Motor neuron (in vitro differentiated cells): ENCODE data around the gene PAPPA2. TPM values are rescaled to one million over a fixed set of nuclear protein-coding genes. Genes with fewer than 3 reads are reported as not detected.
"Not testable (repeated sequence)": the region's sequence is repeated elsewhere in the genome, so short reads cannot be mapped to it uniquely, and the experiment has no call there.

ENCODE experiments used
- ATAC-seq, 8 experiments: fragments of 200-7000 bp; cut with Tn5 transposase; replicated peaks in 6 of 8; 2 replicates each; pipeline ENCODE4 v1.8.0; 2021; ENCODE audit warnings: mild to moderate bottlenecking in 8 of 8, moderate library complexity in 8 of 8
- H3K27ac ChIP-seq, 2 donors: fragments of 250-450 bp; sonication (Bioruptor Pico); 2 replicates each; pipeline ENCODE4 v1.9.0; 2021; ENCODE audit warnings: antibody characterized with exemption in 2 of 2, mild to moderate bottlenecking in 2 of 2, moderate library complexity in 1 of 2
- H3K4me1 ChIP-seq, 2 donors: fragments of 250-450 bp; sonication (Bioruptor Pico); replicated peaks in 1 of 2; 2 replicates each; pipeline ENCODE4 v1.6.1; 2021; ENCODE audit warnings: antibody characterized with exemption in 2 of 2, mild to moderate bottlenecking in 2 of 2, moderate library complexity in 1 of 2
- H3K4me3 ChIP-seq, 5 donors: fragments of 250-450 bp; sonication (Bioruptor Pico); 2 replicates each; pipeline ENCODE4 v1.9.0; 2021; ENCODE audit warnings: antibody characterized with exemption in 5 of 5, mild to moderate bottlenecking in 5 of 5, moderate library complexity in 4 of 5
- WGBS, 10 experiments: fragments of 450-650 bp; shearing (Covaris generic); methylation state at CpG; one replicate each; pipeline ENCODE4 v1.0.0; 2022; 5-methylcytosine and 5-hydroxymethylcytosine counted together
- in situ Hi-C, 9 experiments: fragments of 400-800 bp; cut with MboI; loops; one replicate each; pipeline ENCODE4 v1.15.0; 2021; ENCODE audit warnings: low sequenced_read_pairs in 9 of 9, low pct_unique_long_range_greater_than_20kb in 2 of 9; ENCODE audit not compliant: unreplicated experiment in 9 of 9
- total RNA-seq, 8 experiments: library from RNA; unstranded; fragments of 300-600 nt; gene quantifications; 2 replicates each; pipeline versions ENCODE4 v1.2.3 to v1.2.4, GENCODE V29; 2022

PAPPA2 gene, protein sequence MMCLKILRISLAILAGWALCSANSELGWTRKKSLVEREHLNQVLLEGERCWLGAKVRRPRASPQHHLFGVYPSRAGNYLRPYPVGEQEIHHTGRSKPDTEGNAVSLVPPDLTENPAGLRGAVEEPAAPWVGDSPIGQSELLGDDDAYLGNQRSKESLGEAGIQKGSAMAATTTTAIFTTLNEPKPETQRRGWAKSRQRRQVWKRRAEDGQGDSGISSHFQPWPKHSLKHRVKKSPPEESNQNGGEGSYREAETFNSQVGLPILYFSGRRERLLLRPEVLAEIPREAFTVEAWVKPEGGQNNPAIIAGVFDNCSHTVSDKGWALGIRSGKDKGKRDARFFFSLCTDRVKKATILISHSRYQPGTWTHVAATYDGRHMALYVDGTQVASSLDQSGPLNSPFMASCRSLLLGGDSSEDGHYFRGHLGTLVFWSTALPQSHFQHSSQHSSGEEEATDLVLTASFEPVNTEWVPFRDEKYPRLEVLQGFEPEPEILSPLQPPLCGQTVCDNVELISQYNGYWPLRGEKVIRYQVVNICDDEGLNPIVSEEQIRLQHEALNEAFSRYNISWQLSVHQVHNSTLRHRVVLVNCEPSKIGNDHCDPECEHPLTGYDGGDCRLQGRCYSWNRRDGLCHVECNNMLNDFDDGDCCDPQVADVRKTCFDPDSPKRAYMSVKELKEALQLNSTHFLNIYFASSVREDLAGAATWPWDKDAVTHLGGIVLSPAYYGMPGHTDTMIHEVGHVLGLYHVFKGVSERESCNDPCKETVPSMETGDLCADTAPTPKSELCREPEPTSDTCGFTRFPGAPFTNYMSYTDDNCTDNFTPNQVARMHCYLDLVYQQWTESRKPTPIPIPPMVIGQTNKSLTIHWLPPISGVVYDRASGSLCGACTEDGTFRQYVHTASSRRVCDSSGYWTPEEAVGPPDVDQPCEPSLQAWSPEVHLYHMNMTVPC (N-terminal part only)
- 10 to 100 TPM in 3 of 8 experiments, 1 to 10 TPM in 5; 1.8 to 82.0 (median 7.1) TPM for total RNA-seq

DNA sequence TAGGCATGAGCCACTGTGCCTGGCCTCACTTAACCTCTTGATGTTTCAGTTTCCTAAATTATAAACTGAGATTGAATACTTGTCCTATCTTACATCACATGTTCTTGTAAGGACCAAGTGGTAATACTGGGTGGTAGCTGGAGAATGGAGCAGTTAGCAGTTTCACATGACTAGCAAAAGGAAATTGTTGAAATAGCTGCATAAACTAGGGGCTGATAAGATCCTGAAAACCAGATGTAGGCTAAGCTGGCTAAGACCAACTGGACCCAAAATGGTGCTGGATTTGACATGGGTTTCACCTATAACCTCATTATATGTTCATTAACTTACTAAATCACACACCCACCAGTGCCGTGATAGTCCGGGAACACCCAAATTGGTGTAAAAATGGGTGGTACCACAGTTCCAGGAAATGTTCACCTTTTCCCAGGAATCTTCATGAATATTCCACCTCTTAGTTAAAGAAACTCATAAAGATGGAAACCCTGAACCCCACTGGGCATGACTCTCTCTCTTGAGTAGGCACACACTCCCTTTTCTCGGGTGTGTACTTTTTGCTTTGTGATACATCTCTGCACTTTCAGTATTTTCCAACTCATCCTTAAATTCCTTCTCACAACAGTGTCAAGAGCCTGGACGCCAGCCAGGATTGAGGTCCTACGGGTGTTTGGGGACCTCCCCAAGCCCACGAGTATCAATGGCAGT, at the start of gene PAPPA2:
Gene PAPPA2, plus strand, starts transcription at position 502 of the 705 bp plus-strand sequence. CDS start 93,148 bp downstream, outside the sequence.
- ATAC-seq: peak in 2 of 8 experiments; percentile 77 to 84
- Histone ChIP-seq H3K4me3 (no peak within 1 kb of the TSS), H3K27ac (no peak within 1 kb of the TSS), H3K4me1 (peaks cover 0 to 3% of the 10 kb centered on the region in 2 donors)
- in situ Hi-C loops: loop anchor here in 1 of 9 experiments (10.0 kb wide), 1 partner anchor 92 kb away; no protein-coding TSS in a partner anchor
- WGBS, 10 experiments: 25 to 100% (median 80%) methylated on average over 1 to 6 of the region's 6 CpGs; no CpG with 5 or more reads in 1 of the 10 experiments

DNA sequence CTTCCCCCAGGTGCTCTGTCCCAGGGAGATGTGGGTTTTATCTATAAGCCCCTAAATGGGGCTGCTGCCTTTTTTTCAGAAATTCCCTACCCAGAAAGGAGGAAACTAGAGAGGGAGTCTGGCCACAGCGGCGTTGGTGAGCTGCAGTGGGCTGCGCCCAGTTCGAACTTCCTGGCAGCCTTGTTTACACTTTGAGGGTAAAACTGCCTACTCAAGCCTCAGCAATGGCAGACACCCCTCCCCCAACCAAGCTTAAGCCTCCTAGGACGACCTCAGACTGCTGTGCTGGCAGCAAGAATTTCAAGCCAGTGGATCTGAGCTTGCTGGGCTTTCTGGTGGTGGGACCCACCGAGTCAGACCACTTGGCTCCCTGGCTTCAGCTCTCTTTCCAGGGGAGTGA, 46.2 kb upstream of the PAPPA2 start:
- peaks cover 2 to 6% of the 10 kb centered on the region in 2 donors for H3K4me1 ChIP-seq
- 0 to 96% (median 71%) methylated on average over 1 to 5 of the region's 6 CpGs; no CpG with 5 or more reads in 3 of the 10 experiments for WGBS, 10 experiments
- in situ Hi-C loops: loop anchor here in 1 of 9 experiments (25.0 kb wide), 1 partner anchor 446 kb away; no protein-coding TSS in a partner anchor
- no peak overlapping the region for H3K4me3 ChIP-seq
- no peak overlapping the region for H3K27ac ChIP-seq
- no peak for ATAC-seq

DNA sequence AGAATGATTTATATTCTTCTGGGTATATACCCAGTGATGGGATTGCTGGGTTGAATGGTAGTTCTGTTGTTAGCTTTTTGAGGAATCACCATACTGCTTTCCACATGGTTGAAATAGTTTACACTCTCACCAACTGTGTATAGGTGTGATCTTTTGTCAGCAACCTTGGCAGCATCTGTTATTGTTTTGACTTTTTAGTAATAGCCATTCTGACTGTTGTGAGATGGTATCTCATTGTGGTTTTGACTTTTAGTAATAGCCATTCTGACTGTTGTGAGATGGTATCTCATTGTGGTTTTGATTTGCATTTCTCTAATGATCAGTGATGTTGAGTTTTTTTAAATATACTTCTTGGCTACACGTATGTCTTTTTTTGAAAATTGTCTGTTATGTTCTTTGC, 43.4 kb upstream of the PAPPA2 start:
- H3K4me1 ChIP-seq, ATAC-seq, H3K4me3 ChIP-seq, H3K27ac ChIP-seq: not testable (repeated sequence)
- 0 to 100% (median 82%) methylated on average over 1 of the region's 1 CpG; no CpG with 5 or more reads in 1 of the 10 experiments for WGBS, 10 experiments
- in situ Hi-C loops: loop anchor here in 1 of 9 experiments (25.0 kb wide), 1 partner anchor 443 kb away; no protein-coding TSS in a partner anchor

DNA sequence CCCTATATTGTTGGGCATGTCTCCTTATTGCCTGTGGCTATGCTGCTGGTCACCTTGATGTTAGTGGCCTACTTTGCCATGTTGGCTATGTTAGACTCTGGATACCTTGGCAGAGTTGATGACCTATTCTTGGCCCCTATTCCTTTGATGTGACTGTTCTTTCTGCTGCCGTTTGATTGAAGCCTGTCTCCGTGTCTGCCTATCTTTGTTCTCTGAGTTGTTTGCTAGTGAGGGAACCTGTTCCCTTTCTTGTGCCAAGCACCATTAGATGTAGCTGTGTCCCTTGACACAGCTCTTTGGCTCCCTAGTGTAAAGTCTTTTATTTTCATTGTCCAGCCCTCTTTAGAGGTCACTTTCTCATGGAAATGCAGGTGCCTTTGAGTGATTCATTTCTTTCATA, 28.7 kb upstream of the PAPPA2 start:
- H3K4me1 ChIP-seq: no peaks in the 10 kb centered on the region
- 0 to 67% (median 44%) methylated on average over 2 of the region's 2 CpGs; no CpG with 5 or more reads in 2 of the 10 experiments for WGBS, 10 experiments
- peak in 2 of 8 experiments; percentile 18 to 59 for ATAC-seq
- no peak overlapping the region for H3K27ac ChIP-seq
- H3K4me3 ChIP-seq: no peak overlapping the region
- in situ Hi-C loops: no loop called here

DNA sequence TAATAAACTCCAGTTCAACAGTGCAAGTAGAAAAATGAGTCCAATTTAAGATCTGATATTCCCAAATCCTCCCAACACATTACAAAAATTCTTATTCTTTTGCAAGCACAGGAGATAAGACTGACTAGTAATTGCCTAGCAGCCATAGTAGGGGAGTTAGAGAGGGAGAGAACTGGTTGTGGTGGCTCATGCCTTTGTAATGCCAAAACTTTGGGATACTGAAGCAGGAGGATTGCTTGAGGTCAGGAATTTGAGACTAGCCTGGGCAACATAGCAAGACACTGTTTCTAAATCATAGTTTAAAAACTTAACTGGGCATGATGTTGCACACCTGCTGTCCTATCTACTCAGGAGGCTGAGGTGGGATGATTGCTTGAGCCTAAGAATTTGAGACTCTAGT, 26.7 kb upstream of the PAPPA2 start:
- Histone ChIP-seq H3K4me1 (no peaks in the 10 kb centered on the region), H3K4me3 (no peak overlapping the region), H3K27ac (no peak overlapping the region)
- in situ Hi-C loops: no loop called here
- no peak for ATAC-seq

DNA sequence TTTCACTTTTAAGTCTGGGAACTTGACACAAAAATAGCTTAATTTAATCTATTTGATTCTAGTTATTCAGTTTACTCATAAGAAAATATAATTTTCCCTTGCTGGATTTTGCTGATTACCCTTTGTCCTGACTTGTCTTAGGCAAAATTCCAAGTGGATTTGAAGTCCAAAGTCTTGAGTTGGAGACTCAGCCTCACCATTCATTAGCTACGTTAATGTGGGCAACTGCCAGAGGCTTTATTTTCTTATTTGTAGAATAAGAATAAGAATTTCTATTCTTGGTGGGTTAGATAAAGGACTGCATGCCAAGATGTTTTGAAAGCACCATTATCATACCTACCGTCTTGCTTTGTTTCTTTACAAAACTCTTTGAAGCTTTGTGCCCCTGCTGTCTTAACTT, 22.8 kb upstream of the PAPPA2 start:
- WGBS, 10 experiments: 0 to 100% (median 71%) methylated on average over 1 to 2 of the region's 2 CpGs
- Histone ChIP-seq H3K4me1 (no peaks in the 10 kb centered on the region), H3K4me3 (no peak overlapping the region), H3K27ac (no peak overlapping the region)
- in situ Hi-C loops: no loop called here
- ATAC-seq: no peak

DNA sequence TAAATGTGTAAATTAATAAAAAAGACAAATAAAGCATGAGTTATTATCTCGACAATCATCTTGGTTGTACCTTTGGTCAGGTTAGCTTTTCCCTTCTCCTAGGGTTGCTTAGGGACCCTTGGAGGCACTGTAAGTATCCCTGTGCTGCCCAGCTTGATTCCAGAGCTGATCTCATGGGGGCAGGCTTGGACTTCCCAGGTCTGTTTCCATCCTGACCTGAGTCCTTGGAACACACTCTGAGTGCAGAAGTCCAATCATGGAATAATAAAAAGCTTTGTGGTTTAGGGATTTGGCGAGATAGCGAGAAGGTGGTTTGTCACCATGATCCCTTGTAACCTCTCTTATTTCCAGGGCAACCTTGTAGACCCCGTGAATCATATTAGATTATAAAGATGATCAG, 18.7 kb upstream of the PAPPA2 start:
- WGBS, 10 experiments: 0 to 83% (median 67%) methylated on average over 1 to 4 of the region's 4 CpGs; no CpG with 5 or more reads in 1 of the 10 experiments
- H3K4me1 ChIP-seq: no peaks in the 10 kb centered on the region
- no peak overlapping the region for H3K4me3 ChIP-seq
- no peak for ATAC-seq
- no peak overlapping the region for H3K27ac ChIP-seq
- in situ Hi-C loops: no loop called here

DNA sequence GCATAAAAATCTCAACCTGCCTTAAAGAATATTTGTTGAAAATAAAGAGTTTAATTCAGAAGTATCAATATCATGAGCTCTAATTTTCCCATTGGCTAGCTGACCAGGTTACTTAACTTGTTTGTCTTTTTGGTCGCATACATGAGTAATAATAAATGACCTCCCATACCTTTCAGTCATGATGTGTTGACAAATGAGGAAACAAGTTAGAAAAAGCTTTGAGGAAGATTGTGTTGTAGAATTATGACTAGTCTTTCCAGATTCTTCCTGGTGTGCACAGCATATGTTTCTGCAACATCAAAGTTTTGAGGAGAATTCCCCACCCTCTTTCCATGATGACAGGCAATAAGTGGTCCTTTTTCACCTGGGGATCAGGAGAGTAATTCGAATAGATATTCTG, 17.6 kb upstream of the PAPPA2 start:
- no peaks in the 10 kb centered on the region for H3K4me1 ChIP-seq
- ATAC-seq: no peak
- WGBS, 10 experiments: 0 to 100% (median 67%) methylated on average over 1 to 2 of the region's 2 CpGs
- in situ Hi-C loops: no loop called here
- H3K27ac ChIP-seq: no peak overlapping the region
- H3K4me3 ChIP-seq: no peak overlapping the region

DNA sequence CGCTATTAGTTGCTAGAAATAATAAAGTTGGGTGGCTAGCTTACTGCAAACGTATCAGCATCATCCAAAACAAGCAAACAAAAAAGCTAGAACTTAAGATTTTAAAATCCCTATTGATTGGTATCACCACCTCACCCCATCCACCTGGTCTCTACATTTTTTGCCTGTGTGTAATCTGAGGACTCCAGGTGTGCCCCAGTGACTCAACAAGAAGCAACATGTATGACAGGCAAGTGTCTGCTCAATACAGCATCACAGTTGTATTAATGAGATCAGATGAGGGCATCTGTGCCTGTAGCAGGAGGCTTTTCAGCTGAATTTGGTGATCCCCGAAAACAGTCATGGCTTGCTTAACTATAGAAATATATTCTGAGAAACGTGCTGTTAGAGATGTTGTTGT, 14.6 kb upstream of the PAPPA2 start:
- Histone ChIP-seq H3K4me3 (no peak overlapping the region), H3K4me1 (no peaks in the 10 kb centered on the region), H3K27ac (no peak overlapping the region)
- in situ Hi-C loops: no loop called here
- no peak for ATAC-seq
- 6 to 83% (median 78%) methylated on average over 1 to 4 of the region's 4 CpGs for WGBS, 10 experiments

DNA sequence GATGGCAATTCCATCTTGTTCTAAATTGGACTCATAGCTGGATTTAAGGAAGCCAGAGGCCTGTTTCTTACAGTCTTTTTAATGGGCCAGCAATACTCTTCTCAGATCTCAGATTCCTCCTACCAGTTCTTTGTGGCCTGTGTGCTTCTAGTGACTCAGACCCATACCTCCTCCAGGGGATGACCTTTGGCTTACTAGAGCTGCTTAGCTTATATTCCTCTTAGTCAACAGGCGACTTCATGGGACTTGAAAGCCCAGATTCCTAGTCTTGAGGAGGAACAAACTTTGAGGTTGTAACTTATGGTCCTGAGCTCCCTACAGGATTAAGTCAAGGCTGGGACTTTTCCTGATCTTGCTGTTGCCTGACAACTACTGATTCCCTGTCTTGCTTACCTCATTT, 12.4 kb upstream of the PAPPA2 start:
- H3K4me3 ChIP-seq: no peak overlapping the region
- 0 to 89% (median 34%) methylated on average over 1 of the region's 1 CpG; no CpG with 5 or more reads in 2 of the 10 experiments for WGBS, 10 experiments
- ATAC-seq: peak in 1 of 8 experiments; percentile 36
- H3K4me1 ChIP-seq: no peaks in the 10 kb centered on the region
- in situ Hi-C loops: no loop called here
- no peak overlapping the region for H3K27ac ChIP-seq

DNA sequence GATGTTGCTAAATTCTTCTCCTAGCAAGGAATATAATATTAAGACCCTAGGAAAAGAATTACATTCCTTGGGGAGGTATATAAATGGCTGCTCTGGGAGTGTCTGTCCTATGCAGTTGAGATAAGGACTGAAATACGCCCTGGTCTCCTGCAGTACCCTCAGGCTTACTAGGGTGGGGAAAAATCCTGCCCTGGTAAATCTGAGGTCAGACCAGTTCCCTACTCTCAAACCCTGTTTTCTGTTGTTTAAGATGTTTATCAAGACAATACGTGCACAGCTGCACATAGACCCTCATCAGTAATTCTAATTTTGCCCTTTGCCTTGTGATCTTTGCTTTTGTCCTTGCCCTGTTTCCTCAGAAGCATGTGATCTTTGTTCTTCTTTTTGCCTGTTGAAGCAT, 11.2 kb upstream of the PAPPA2 start:
- H3K4me3 ChIP-seq, H3K27ac ChIP-seq, in situ Hi-C loops, H3K4me1 ChIP-seq, ATAC-seq: not testable (repeated sequence)
- WGBS, 10 experiments: 41 to 100% (median 81%) methylated on average over 1 to 2 of the region's 2 CpGs; no CpG with 5 or more reads in 2 of the 10 experiments

DNA sequence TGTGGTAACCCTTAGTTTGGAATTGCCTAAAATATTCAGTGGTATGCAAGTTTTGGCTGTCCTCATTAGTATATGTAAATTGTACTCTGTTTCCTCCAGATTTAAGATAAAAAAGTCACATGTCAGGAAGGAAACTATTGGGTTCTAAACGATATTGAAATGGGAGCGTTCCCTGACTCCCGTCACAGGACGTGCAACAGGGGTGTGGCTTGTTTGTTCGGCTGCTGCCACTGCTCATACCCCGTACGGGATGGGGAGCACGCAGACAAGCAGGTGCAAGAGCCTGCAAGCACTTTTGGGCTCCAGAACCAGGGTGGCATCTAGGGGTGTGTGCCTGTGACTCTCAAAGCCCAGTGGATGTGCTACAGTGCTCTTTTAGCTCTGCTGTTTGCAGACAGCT, 6.2 kb upstream of the PAPPA2 start:
- WGBS, 10 experiments: 0 to 92% (median 29%) methylated on average over 1 to 8 of the region's 8 CpGs; no CpG with 5 or more reads in 5 of the 10 experiments
- in situ Hi-C loops: no loop called here
- Histone ChIP-seq H3K4me3 (no peak overlapping the region), H3K27ac (no peak overlapping the region), H3K4me1 (peaks cover 0 to 3% of the 10 kb centered on the region in 2 donors)
- peak in 3 of 8 experiments; percentile 69 to 88 (median 81) for ATAC-seq
